RCC 7860 (cell line): Measurements from ENCODE around the gene WSCD1.
A peak's percentile ranks its signal among the peaks of the same experiment; 100 is the strongest.

ENCODE experiments used
- DNase-seq: peaks from one replicate; pipeline ENCODE4 v3.0.0-alpha.2; 2015; ENCODE audit warnings: low spot score
- FAIRE-seq: peaks from 2 replicates; lab custom pipeline; 2012; peaks lifted over from hg19 to GRCh38; lab: Jason Lieb, UNC

WSCD1 gene

DNA sequence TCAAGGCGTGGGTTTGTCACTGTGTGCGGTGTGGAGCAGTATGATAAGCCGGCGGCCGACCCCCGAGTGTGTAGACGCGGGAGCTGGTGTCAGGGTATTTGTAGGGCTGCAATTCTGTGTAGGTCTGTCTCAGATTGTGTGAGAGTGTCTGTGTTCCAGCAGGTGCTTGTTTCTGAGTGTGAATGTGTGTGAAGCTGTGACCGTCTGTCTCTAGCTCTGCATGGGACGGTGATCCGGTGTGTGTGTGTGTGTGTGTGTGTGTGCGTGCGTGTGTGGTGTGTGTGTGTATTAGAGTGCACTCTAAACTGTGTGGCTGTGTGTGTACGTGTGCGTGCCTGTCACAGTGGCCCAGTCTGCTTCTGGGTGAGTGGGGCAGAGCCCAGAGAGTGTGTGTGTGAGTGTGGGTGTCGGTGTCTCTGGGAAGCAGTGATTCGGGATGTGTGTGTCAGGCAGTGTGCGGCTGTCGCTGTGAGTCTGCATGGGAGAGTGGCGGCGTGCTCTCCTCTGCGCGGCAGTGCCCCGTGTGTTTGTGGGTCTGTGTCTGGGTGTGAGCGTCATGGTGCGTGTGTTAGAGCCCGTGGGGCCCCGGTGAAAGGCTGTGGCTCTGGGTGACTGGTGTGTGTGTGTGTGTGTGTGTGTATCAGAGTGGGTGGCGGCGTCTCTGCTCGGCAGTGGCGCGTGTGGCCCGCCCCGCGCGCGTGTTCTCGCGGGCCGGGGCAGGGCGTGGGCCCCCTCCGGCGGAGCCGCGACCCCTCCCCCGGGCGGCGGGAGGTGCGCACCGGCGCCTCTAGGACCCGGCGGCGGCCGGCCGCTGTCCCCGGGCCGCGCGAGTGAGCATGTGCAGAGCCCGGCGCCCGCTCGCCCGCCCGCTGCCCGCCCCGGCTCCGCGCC, at the start of gene WSCD1:
TSS of gene WSCD1 (plus strand) at position 841 of the 891 bp plus-strand sequence. CDS start 10,280 bp downstream, outside the sequence.
- no peak for FAIRE-seq
- no peak for DNase-seq

DNA sequence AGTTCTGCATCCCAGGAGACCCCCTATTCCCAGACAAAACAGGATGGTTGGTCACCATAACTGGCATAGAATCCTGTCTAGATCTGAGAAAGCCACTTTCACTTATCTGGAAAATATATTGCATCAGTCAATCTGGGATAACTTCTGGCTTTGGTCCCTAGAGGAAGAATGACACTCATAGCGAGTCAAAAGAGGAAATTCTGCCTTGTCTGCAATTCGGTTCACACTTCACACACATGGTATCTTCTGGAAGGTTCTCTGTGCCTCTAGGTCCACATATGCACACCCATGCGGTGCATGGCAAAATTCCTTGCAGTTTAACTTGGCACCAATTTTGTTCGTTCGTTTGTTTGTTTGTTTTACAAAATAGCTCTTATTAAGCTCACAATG, 49.2 kb upstream of the WSCD1 start:
- FAIRE-seq (no peak), DNase-seq (no peak)

DNA sequence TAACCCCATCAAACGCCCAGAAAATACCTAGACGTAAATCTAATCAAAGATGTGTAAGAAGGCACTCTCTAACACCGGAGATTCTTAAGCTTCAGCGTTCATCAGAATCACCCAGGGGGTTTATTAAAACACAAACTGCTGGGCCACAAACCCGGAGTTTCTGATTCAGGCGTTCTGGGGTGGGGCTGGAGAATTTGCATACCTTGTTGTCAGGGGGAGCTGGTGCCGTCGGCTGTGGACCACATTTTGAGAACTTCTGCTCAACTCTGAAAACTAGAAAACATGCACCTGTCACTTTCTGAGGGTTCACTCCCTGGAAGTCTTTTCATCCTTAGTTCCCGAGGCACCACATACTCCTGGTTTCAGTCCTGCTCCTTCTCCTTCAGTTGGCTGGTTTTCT, 48.6 kb upstream of the WSCD1 start:
- DNase-seq (no peak), FAIRE-seq (no peak)

DNA sequence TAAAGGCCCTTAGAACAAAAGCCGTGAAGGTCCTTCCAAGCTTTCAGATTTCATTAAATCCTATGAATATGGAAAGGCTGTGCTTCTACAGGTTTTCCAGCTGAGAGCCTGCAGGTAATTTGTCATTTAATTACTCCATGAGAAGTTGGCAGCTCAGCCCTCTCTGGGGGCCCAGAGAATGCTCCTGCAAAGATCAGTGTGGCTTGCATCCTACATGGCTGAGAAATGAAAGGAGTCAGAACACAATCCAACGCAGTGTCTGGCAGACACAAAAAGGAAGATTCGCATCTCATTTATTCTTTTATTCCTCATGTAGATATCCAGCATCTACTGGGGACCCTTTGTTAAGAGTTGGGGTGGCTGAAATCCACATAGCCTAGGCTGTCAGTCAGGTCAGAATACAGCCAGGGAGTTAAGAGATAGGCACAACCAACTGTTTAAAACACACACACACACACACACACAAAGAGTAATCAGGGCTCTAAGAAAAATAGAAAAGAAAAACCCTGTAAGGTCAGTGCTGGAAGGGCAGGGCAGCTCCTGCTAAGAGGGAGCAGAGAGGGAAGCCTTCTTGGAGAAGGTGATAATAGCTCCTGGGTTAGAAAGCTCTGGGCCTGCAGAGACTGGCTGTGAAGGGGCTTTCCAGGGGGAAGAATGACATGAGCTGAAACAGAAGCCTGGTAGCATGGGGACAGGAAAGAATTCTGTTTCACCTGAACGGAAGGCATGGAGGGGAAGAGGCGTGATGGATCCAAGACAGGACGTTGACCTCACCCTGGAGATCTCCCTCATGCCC, 46.9 kb upstream of the WSCD1 start:
- FAIRE-seq: no peak
- no peak for DNase-seq

DNA sequence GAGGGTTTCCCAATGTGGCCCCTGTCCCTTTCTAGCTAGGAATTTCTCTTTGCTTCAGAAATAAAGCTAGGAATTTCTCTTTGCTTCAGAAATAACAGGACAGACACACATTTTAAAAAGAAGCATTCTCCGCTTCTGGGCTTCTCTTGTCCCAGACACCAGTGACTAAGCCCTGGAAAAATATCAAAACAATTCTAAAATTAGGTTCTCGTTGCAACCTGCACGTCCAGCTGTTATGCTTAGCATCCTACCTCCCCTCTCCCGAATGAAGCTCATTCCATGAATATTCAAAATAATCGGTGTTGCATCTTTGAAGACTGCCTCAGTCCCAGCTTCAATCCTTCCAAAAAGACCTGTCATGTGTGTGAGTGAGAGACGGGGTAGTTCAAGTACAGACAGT, 45.6 kb upstream of the WSCD1 start:
- FAIRE-seq (no peak), DNase-seq (no peak)

DNA sequence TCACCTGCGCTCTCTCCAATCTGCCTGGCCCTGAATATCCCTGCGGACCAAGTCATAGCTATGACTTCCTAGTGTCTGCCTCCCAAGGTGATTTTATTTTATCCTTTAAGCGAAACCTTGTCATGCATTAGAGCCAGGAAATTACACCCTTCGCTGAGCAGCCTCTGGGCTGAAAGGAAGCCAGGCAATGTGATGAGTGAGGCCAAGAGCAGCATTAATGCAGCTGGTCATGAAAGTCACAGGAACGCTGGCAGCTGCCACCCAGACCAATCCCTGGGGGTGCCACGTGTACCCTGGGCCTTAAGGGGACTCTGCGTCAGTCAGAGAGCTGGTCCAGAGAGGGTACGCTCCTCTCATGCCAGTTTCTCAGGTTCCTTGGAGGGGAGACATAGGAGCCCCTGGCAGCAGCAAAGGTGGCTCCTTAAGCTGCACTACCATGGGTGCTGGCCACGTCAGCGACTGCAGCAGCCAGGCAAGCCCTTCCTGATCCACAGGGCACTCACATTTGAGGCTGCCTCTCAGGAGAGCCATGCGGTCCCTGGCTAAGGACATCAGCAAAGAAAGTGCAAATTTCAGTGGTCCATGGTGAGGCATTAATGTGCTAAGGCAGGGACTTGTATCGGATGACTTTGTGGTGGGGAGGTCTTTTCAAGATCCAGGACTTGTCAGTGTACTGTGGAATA, 42.7 kb upstream of the WSCD1 start:
- FAIRE-seq: no peak
- no peak for DNase-seq

DNA sequence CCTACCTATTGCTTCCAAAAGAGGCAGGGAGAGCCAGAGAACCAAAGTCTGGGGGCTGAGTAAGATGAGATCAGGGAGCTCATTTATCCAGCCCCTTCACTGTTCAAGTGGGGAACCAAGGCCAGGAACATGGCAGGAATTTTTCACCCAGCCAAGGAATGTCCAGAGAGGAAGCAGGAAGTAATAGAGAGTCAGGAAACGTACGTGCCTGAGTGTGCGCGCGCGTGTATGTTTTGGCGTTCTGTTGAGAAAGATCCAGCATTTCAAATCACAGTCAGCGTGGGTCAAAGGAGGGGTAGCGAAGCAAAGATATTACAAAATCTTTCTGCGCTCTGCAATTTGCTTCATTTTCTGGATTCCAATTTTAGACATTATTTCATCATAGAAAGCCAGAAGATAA, 41.9 kb upstream of the WSCD1 start:
- FAIRE-seq (no peak), DNase-seq (no peak)

DNA sequence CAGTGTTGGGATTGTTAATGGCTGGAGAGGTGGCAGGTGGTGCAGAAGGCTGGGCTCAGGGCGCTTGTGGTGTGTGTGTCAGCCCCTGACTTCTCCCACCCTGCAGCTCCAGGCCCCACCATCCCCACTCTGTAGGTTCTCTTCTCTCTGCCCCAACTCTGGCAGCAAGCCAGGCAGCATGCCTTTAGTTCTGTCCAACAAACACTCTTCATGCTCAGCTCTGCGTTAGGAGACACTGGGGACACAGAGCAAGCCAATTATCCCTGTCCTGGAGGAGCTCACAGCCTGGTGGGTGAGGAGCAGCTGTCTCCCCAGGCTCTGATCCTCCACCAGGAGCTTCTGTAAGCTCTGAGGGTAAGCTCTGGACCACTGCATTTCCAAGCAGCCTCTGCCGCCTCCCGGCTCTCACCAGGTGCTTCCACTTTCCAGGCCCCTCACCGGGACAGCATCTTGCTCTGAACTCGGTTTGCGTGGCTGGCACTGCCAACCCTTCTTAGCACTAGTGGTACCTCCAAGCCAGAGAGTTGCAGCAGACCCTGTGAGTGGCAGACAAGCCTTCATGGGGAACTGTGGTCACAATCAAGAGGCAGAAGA, 34.3 kb upstream of the WSCD1 start:
- no peak for DNase-seq
- FAIRE-seq: no peak

DNA sequence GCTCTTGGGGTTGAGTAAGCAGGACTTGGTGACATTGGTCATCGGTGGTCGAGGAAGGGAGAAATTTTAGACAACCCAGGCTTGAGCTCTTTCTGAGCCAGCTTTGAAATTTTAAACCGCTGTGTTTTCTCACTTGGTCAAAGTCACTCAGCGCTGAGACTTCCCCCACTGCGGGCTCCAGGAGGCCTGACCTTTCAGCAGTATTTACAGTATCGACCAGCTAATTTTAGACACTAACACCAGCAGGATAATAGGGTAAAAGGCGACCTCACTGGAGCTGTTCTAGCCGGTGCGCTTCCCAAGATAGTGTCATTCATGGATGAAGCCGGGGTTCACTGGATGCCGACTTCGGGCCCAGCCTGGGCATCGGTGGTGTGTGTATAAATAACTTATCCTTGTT, 29.7 kb upstream of the WSCD1 start:
- FAIRE-seq (no peak), DNase-seq (no peak)

DNA sequence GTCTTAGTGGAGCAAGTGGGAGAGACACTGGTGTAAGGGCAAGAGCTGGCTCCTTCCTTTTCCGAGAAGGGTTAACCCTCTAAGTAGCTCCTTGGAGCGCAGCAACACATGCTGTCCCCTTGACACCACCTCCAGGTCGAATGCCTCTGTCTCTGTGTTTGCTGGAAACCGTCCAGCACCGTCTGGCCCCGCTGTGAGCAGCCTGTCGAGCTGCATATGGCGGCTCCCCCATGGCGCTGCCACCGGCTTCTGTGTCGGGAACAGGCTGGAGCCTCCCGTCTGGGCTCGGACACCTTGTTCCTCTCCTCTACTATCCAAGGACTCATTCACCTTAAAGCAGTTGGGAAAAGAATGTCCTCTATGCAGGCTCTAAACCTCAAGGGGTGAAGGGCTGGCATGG, 28.9 kb upstream of the WSCD1 start:
- DNase-seq: no peak
- FAIRE-seq: no peak

DNA sequence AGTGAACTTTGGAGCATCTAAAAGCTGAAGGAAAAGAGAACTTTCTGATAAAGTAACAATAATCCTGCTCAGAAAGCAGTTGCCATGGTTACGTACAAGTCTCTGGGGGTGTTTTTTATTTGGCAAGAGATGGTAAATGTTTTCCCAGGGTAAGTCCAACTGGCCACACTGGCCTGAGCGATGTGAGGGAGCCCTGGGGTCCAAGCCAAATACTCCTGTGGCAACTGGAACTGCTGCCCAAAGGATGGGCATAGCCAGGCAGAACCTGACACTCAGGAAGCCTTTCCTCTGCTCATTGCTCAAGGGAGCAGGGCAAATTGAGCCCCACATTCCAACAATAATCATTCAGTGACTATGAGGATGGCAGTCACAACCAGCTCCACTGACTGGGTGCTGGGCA, 26.8 kb upstream of the WSCD1 start:
- no peak for FAIRE-seq
- no peak for DNase-seq

DNA sequence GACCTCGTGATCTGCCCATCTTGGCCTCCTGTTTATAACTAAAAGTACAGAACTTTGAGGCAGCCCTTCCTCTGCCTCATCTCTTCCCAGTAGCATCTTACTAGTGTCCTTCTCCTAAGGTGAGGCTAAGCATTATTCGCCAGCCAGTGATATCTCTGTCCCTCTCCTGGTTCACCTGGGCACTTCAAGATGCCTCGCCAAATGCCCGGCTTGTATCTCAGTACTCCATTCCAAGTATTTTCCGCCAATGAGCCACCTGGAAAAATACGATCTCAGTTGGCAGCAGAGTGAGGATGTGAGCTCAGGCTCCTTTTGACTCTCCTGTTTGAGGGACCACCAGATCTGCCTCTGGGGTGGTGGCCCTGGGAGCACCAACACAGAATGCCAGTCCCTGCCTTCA, 25.9 kb upstream of the WSCD1 start:
- DNase-seq (no peak), FAIRE-seq (no peak)

DNA sequence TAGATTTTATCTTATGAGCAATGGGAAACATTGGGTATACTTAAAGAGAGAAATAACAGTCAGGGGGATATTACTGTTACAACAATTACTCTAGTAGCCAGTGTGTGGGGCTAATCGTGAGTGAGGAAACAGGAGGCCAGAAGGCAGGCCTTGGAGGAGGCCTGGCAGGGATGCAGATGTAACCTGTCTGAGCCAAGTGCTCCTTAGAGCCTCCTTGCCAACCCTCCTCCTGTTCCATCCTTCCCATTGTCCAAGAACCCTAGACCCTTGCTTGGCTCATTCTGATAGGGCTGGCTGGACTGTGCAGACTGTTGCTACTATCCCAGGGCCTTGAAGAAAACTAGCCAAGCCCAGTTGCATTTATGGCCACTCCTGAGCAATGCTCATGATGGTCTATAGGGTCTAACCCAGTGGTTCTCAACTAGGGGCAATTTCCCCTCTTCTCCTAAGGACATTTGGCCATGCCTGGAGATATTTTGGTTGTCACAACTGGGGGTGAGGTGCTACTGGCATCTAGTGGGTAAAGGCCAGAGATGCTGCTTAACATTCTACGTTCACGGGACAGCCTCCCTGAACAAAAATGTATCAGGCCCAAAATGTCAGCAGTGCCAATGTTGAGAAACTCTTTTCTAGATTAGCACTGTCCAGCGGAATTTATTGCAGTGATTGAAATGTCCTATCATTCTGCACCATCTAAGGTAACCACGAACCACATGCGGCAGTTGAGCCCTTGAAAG, 24.4 kb upstream of the WSCD1 start:
- DNase-seq (no peak), FAIRE-seq (no peak)

DNA sequence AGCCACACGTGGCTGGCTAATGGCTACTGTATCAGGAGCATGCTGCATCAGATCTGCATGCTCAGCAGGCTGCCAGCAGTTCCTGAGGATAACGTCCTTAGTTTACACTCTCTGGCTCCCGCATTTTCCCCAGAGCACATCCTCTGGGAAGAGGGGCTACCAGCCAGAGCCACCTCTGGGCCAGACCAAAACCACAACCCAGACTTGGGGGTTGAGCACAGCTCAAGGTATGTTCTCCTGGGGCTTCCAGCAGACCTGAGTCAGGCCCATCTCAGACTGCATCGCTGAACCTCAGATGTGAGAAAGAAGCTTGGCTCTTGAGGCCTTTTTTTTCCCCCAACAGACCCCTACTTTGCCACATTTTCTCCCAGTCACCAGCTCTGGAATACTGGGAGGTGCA, 23.7 kb upstream of the WSCD1 start:
- DNase-seq (peak; percentile 65), FAIRE-seq (peak; percentile 73)

DNA sequence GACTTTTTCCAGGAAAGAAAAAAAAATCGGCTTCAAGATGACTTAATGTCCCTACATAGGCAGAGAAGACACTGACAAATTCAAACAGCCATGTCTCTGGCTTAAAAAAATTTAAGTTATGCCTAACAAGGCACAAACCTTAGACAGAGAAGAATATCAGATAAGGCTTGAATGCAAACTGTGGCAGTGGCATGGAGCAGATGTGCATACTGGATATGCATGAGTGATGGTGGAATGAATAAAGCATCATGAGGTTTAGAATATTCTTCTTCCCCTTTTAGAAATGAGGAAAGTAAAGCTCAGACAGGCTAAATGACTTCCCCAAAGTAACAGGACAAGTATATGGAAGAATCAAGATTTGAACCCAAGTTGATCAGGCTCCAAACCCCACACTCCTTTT, 23.2 kb upstream of the WSCD1 start:
- DNase-seq (peak; percentile 34), FAIRE-seq (peak; percentile 77)

DNA sequence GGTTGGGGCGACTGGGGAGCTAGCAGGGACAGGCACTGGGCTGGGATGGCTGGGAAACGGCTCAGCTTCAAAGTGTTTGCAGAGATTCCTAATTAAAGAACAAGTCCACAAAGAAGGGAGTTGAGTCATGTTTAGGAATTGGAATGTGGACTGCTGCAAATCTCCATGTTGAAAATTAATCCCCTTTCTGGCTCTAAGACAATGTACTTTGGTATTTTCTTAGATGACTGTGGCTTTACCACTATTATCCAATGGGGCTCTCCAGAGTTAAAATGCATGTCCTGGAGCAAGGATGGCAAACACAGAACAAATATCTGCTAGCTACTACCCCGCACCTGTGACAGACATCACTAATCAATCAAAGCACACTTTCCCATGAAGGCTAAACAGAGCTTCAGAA, 22.2 kb upstream of the WSCD1 start:
- DNase-seq (peak; percentile 72), FAIRE-seq (peak; percentile 88)

DNA sequence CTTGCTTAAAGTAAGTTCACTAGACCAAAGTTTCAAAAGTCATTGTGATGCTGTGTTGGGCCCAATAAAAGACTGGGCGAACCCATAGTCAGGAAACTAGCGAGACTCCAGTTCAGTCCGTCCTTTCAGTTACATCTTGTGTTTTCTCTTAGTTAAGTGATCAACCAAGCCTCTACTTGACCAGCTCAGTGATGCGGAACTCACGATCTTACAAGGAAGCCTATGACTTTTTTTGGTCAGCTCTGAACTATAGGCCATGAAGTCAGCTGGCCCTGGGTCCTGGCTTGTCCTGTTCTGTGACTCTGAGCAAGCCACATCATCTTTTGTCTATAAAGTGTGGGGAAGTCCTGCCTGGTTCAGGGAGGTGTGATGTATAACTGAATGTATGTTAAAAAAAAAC, 21.7 kb upstream of the WSCD1 start:
- FAIRE-seq: peak; percentile 91

DNA sequence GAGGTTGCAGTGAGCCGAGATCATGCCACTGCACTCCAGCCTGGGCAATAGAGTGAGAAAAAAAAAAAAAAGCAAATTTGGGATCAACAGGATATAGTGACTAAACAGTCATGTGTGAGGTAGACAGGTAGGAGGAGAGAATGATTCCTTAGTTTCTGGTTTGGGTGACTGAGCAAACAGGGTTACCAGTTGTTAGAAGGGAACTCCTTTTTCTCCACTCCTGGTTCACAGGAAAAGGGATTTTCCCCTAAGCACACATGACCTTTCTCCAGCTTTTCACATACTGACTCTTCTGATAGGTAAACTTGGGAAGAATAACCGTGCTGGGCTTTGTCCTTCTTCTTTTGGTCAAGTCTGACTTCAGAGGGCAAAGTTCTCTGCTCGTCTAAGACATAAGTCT, 17.3 kb upstream of the WSCD1 start:
- FAIRE-seq (no peak), DNase-seq (peak; percentile 12)

More for the DNA sequence above, 21.7 kb upstream of the WSCD1 start:
- peak; percentile 80 for DNase-seq

DNA sequence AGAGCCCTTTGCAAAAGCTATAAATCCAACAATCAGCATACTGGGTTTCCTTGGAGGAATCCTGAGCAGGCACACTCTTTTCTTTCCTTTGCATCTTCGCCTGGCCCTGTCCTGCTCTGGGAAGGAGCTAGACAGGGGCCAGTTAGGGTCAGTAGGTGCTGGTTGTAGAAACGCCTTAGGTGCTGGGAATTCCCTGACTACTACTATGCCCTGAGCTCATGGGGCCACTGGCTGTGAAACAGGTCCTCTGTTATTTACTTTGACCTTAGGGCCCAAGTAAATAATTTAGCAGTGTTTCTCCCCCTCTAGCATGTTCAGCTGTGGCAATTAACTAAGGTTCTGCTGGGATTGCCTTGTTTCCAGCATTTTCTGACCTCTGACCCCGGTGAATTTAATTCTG, 15.8 kb upstream of the WSCD1 start:
- FAIRE-seq: no peak
- DNase-seq: no peak

DNA sequence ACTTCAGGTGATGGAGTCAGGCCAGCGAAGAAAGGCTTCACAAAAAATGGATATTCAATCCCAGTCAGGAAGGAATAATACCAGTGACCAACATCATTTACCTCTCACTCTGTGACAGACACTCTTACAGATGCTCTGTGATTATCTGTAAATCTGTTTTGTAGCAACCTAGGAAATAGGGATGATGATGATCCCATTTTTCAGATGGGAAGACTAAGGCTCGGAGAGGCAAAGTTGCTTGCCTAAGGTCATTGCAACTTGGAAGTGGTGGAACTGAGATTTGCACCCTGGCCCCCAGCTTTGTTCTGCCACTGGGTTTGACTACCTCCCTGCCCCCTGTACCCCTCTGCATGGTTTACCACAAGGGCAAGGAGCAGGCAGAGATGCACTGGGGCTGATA, 14.1 kb upstream of the WSCD1 start:
- DNase-seq: no peak
- FAIRE-seq: no peak
